ENCODE results near the gene CLRN2.

GRCh38 chr4:17475481-17475880, 39.5 kb upstream of the CLRN2 start:
- TF ChIP-seq, protein P1, sequence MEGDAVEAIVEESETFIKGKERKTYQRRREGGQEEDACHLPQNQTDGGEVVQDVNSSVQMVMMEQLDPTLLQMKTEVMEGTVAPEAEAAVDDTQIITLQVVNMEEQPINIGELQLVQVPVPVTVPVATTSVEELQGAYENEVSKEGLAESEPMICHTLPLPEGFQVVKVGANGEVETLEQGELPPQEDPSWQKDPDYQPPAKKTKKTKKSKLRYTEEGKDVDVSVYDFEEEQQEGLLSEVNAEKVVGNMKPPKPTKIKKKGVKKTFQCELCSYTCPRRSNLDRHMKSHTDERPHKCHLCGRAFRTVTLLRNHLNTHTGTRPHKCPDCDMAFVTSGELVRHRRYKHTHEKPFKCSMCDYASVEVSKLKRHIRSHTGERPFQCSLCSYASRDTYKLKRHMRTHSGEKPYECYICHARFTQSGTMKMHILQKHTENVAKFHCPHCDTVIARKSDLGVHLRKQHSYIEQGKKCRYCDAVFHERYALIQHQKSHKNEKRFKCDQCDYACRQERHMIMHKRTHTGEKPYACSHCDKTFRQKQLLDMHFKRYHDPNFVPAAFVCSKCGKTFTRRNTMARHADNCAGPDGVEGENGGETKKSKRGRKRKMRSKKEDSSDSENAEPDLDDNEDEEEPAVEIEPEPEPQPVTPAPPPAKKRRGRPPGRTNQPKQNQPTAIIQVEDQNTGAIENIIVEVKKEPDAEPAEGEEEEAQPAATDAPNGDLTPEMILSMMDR (IDR thresholded peaks at IDR 0.05) = no peak
- TF ChIP-seq POLR2A (IDR thresholded peaks at IDR 0.05) = no peak
